H9 (cell line): Measurements from ENCODE around the gene GNLY. TPM values are rescaled to one million over a fixed set of nuclear protein-coding genes. Genes with fewer than 3 reads are reported as not detected.

Experiments
- DNase-seq: peaks from one replicate; pipeline ENCODE4 v3.0.0-alpha.2; 2017
- H2AFZ ChIP-seq: one replicate; pipeline ENCODE4 v1.6.1; 2013; ENCODE audit warnings: mild to moderate bottlenecking, low read length, control low read depth, moderate library complexity
- H2AK5ac ChIP-seq: 2 replicates; pipeline ENCODE4 v1.6.1; 2013; ENCODE audit warnings: low read length, control low read depth, mixed read lengths; ENCODE audit not compliant: insufficient read length
- H2BK120ac ChIP-seq: one replicate; pipeline ENCODE4 v1.6.1; 2013; ENCODE audit warnings: low read depth, mild to moderate bottlenecking, low read length, control low read depth, inconsistent platforms; ENCODE audit not compliant: poor library complexity, severe bottlenecking
- H2BK12ac ChIP-seq: 2 replicates; pipeline ENCODE4 v1.6.1; 2013; ENCODE audit warnings: low read length, control low read depth, mixed read lengths, low read depth; ENCODE audit not compliant: insufficient read length
- H2BK15ac ChIP-seq: 2 replicates; pipeline ENCODE4 v1.6.1; 2013; ENCODE audit warnings: low read depth, low read length, control low read depth
- H2BK20ac ChIP-seq: one replicate; pipeline ENCODE4 v1.6.1; 2013; ENCODE audit warnings: low read depth, mild to moderate bottlenecking, low read length, control low read depth, inconsistent platforms; ENCODE audit not compliant: poor library complexity, severe bottlenecking
- H2BK5ac ChIP-seq: 2 replicates; pipeline ENCODE4 v1.6.1; 2013; ENCODE audit warnings: low read length, control low read depth, mixed read lengths; ENCODE audit not compliant: insufficient read length
- H3K14ac ChIP-seq: 2 replicates; pipeline ENCODE4 v1.6.1; 2013; ENCODE audit warnings: low read length, control low read depth; ENCODE audit not compliant: insufficient read depth
- H3K18ac ChIP-seq: 2 replicates; pipeline ENCODE4 v1.6.1; 2013; ENCODE audit warnings: low read depth, mild to moderate bottlenecking, mixed read lengths, low read length, control low read depth; ENCODE audit not compliant: insufficient read length
- H3K23ac ChIP-seq: 2 replicates; pipeline ENCODE4 v1.6.1; 2013; ENCODE audit warnings: low read length, control low read depth, mixed read lengths, low read depth; ENCODE audit not compliant: insufficient read length
- H3K23me2 ChIP-seq: 2 replicates; pipeline ENCODE4 v1.6.1; 2013; ENCODE audit warnings: low read depth, mild to moderate bottlenecking, mixed read lengths, low read length, control low read depth; ENCODE audit not compliant: insufficient read length, poor library complexity, severe bottlenecking
- H3K27ac ChIP-seq: 2 replicates; pipeline ENCODE4 v1.5.1; 2013; ENCODE audit warnings: low read length, control low read depth, mixed read lengths, low read depth; ENCODE audit not compliant: insufficient read length
- H3K27me3 ChIP-seq: 2 replicates; pipeline ENCODE4 v1.6.1; 2013; ENCODE audit warnings: low read length, control low read depth, inconsistent platforms; ENCODE audit not compliant: insufficient read depth
- H3K4ac ChIP-seq: 2 replicates; pipeline ENCODE4 v1.6.1; 2013; ENCODE audit warnings: low read depth, mild to moderate bottlenecking, control low read depth, inconsistent platforms, low read length, moderate library complexity
- H3K4me1 ChIP-seq: 2 replicates; pipeline ENCODE4 v1.6.1; 2013; ENCODE audit warnings: low read length, control low read depth, inconsistent platforms; ENCODE audit not compliant: insufficient read depth
- H3K4me2 ChIP-seq: 2 replicates; pipeline ENCODE4 v1.6.1; 2013; ENCODE audit warnings: low read length, control low read depth, mixed read lengths; ENCODE audit not compliant: insufficient read length, insufficient read depth
- H3K56ac ChIP-seq: 2 replicates; pipeline ENCODE4 v1.6.1; 2013; ENCODE audit warnings: low read depth, mild to moderate bottlenecking, mixed read lengths, low read length, control low read depth; ENCODE audit not compliant: insufficient read length
- H3K79me1 ChIP-seq: 2 replicates; pipeline ENCODE4 v1.6.1; 2013; ENCODE audit warnings: low read depth, mild to moderate bottlenecking, moderate library complexity, low read length, control low read depth, inconsistent platforms; ENCODE audit not compliant: insufficient read depth, poor library complexity, severe bottlenecking
- H3K79me2 ChIP-seq: 2 replicates; pipeline ENCODE4 v1.6.1; 2013; ENCODE audit warnings: low read length, control low read depth, inconsistent platforms; ENCODE audit not compliant: insufficient read depth
- H3K9ac ChIP-seq: 2 replicates; pipeline ENCODE4 v1.6.1; 2013; ENCODE audit warnings: low read length, control low read depth, mixed read lengths; ENCODE audit not compliant: insufficient read length; ENCODE audit errors: extremely low read depth
- H3K9me3 ChIP-seq: one replicate; pipeline ENCODE4 v1.6.1; 2013; ENCODE audit warnings: low read depth, low read length, inconsistent platforms; ENCODE audit not compliant: control insufficient read depth
- H3T11ph ChIP-seq: one replicate; pipeline ENCODE4 v1.6.1; 2013; ENCODE audit warnings: mild to moderate bottlenecking, low read length, control low read depth, inconsistent platforms
- H4K20me1 ChIP-seq: one replicate; pipeline ENCODE4 v1.6.1; 2013; ENCODE audit not compliant: control insufficient read depth, insufficient read length, insufficient read depth
- H4K5ac ChIP-seq: 2 replicates; pipeline ENCODE4 v1.6.1; 2013; ENCODE audit warnings: low read depth, mild to moderate bottlenecking, mixed read lengths, low read length, control low read depth; ENCODE audit not compliant: insufficient read length
- H4K8ac ChIP-seq: replicated peaks from 2 replicates; pipeline ENCODE4 v1.6.1; 2013; ENCODE audit warnings: low read length, control low read depth, mixed read lengths, low read depth; ENCODE audit not compliant: insufficient read length
- H4K91ac ChIP-seq: 2 replicates; pipeline ENCODE4 v1.6.1; 2013; ENCODE audit warnings: low read depth, mild to moderate bottlenecking, moderate library complexity, mixed read lengths, low read length, control low read depth; ENCODE audit not compliant: insufficient read length
- H3K27ac Mint-ChIP-seq, 3 experiments: 2 replicates in 2 of 3; 3 replicates in 1 of 3; pipeline ENCODE4 v1.8.0; 2020 to 2021; ENCODE audit warnings: mixed read lengths in 3 of 3, mild to moderate bottlenecking in 1 of 3, moderate library complexity in 1 of 3
- H3K27me3 Mint-ChIP-seq: 2 replicates; pipeline ENCODE4 v1.8.0; 2021; ENCODE audit warnings: low read depth, mild to moderate bottlenecking, moderate library complexity, mixed read lengths
- H3K36me3 Mint-ChIP-seq, 3 experiments: 2 replicates in 2 of 3; 3 replicates in 1 of 3; pipeline ENCODE4 v1.8.0; 2020 to 2021; ENCODE audit warnings: low read depth in 3 of 3, mixed read lengths in 3 of 3; ENCODE audit not compliant: insufficient read depth in 1 of 3
- H3K4me1 Mint-ChIP-seq, 2 experiments: 2 replicates each; pipeline ENCODE4 v1.8.0; 2020; ENCODE audit warnings: mixed read lengths in 2 of 2
- H3K4me3 Mint-ChIP-seq, 2 experiments: 2 replicates in 1 of 2; 3 replicates in 1 of 2; pipeline ENCODE4 v1.8.0; 2020 to 2021; ENCODE audit warnings: mild to moderate bottlenecking in 2 of 2, mixed read lengths in 2 of 2, moderate library complexity in 1 of 2
- H3K9me3 Mint-ChIP-seq, 2 experiments: 2 replicates in 1 of 2; 3 replicates in 1 of 2; pipeline ENCODE4 v1.8.0; 2020; ENCODE audit warnings: mild to moderate bottlenecking in 2 of 2, mixed read lengths in 2 of 2, moderate library complexity in 1 of 2
- WGBS: extraction: QIAGEN DNeasy Blood & Tissue Kit; methylation state at CpG from one replicate; pipeline ENCODE4 v1.1.7; 2013; ENCODE audit warnings: missing lambda C conversion rate, low lambda C conversion rate, mixed read lengths; ENCODE audit not compliant: insufficient read length; ENCODE audit errors: extremely low coverage; 5-methylcytosine and 5-hydroxymethylcytosine counted together
- total RNA-seq: library from RNA; stranded (reverse); gene quantifications from 2 replicates; pipeline ENCODE4 v1.2.1, GENCODE V29; 2021
- TF ChIP-seq, protein P1 (sequence below): fragments of 200-600 bp; sonication (generic); conservative IDR thresholded peaks from 3 replicates; pipeline ENCODE4 v1.8.0; 2021; ENCODE audit warnings: antibody characterized with exemption, mild to moderate bottlenecking

The GNLY gene
- total RNA-seq, 1 experiment from 2014 or later, result not detected

DNA sequence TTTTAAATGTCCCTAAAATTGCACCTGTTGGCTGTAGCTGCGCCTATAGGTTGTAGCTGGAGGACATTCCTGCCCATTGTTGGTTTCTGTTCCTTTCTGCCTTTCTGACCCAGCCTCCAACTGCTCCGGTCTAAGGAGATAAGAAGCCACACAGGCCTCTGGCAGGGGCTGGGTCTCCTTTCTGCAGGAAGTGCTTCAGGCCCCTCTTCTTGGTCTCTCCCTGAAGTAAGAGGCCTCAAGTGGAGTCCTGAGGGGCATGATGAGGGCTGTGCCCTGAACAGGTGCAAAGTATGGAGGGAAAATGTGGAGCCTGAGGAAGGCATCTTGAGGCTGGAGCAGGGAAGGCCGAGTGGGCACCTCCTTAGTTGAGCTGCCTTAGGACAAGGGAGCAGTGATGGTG is 15.8 kb upstream of the GNLY start:
- no peak overlapping the region for H3K4me2 ChIP-seq
- Mint-ChIP-seq H3K36me3 (no peaks in the 10 kb centered on the region), H3K27ac (peak overlapping the region in 1 of 3 experiments; percentile 75; a peak in 2 of 7 replicates), H3K27me3 (peaks cover 25% of the 10 kb centered on the region), H3K4me3 (no peak overlapping the region), H3K9me3 (no peaks in the 10 kb centered on the region; a peak in 1 of 5 replicates), H3K4me1 (peaks cover 4 to 10% of the 10 kb centered on the region in 2 experiments)
- H3K27me3 ChIP-seq, result no peaks in the 10 kb centered on the region
- H4K91ac ChIP-seq, result no peak overlapping the region
- no peak overlapping the region for H2BK20ac ChIP-seq
- H2BK12ac ChIP-seq, result no peak overlapping the region
- H3K23ac ChIP-seq, result no peak overlapping the region
- WGBS, result no CpG with 5 or more reads among the region's 3 CpGs
- no peak overlapping the region for H2BK120ac ChIP-seq
- H3K56ac ChIP-seq, result no peak overlapping the region
- H4K5ac ChIP-seq, result no peak overlapping the region
- H3K79me2 ChIP-seq, result no peaks in the 10 kb centered on the region
- no peak overlapping the region for H2BK5ac ChIP-seq
- H3T11ph ChIP-seq, result no peak overlapping the region
- no peaks in the 10 kb centered on the region for H3K9me3 ChIP-seq
- H3K27ac ChIP-seq, result no peak overlapping the region
- no peaks in the 10 kb centered on the region for H3K23me2 ChIP-seq
- no peak overlapping the region for H3K9ac ChIP-seq
- H3K4me1 ChIP-seq, result no peaks in the 10 kb centered on the region
- H2BK15ac ChIP-seq, result no peak overlapping the region
- no peak overlapping the region for H3K14ac ChIP-seq
- no peak for DNase-seq
- no peaks in the 10 kb centered on the region for H3K79me1 ChIP-seq
- H2AK5ac ChIP-seq, result no peak overlapping the region
- no peaks in the 10 kb centered on the region for H4K20me1 ChIP-seq
- no peak overlapping the region for H2AFZ ChIP-seq
- no peak overlapping the region for H4K8ac ChIP-seq
- TF ChIP-seq, protein P1, sequence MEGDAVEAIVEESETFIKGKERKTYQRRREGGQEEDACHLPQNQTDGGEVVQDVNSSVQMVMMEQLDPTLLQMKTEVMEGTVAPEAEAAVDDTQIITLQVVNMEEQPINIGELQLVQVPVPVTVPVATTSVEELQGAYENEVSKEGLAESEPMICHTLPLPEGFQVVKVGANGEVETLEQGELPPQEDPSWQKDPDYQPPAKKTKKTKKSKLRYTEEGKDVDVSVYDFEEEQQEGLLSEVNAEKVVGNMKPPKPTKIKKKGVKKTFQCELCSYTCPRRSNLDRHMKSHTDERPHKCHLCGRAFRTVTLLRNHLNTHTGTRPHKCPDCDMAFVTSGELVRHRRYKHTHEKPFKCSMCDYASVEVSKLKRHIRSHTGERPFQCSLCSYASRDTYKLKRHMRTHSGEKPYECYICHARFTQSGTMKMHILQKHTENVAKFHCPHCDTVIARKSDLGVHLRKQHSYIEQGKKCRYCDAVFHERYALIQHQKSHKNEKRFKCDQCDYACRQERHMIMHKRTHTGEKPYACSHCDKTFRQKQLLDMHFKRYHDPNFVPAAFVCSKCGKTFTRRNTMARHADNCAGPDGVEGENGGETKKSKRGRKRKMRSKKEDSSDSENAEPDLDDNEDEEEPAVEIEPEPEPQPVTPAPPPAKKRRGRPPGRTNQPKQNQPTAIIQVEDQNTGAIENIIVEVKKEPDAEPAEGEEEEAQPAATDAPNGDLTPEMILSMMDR, result no peak
- H3K4ac ChIP-seq, result no peak overlapping the region
- no peak overlapping the region for H3K18ac ChIP-seq
